ENCODE measurements around the gene ENTHD1.

DNA sequence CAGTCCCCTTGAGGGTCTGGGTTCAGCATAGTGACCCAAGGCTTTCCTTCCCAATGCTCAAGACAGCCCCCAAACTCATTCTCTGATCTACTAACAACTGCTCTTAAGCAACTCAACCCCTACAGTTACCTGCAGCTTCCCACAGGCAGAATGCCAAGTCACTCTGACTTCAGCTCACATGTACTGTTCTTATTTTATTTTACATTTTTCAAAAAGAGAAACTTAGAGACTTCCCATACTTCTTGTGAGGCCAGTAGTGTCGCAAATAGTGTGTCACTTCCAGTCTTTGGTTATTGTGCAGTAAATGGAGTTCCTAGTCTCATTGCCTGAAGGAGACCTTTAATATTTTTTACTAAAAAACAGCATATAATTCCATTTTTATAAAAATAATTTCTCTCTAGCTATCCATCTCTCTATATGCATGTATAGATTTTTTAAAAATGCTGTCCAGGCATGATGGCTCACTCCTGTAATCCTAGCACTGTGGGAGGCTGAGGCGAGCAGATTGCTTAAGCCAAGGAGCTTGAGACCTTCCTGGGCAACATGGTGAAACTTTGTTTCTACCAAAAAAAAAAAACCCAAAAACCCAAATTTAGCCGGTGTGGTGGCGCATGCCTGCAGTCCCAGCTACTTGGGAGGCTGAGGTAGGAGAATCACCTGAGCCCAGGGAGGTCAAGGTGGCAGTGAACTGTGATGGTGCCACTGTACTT is 41.8 kb downstream of the ENTHD1 start:
- TF ChIP-seq, protein P1, sequence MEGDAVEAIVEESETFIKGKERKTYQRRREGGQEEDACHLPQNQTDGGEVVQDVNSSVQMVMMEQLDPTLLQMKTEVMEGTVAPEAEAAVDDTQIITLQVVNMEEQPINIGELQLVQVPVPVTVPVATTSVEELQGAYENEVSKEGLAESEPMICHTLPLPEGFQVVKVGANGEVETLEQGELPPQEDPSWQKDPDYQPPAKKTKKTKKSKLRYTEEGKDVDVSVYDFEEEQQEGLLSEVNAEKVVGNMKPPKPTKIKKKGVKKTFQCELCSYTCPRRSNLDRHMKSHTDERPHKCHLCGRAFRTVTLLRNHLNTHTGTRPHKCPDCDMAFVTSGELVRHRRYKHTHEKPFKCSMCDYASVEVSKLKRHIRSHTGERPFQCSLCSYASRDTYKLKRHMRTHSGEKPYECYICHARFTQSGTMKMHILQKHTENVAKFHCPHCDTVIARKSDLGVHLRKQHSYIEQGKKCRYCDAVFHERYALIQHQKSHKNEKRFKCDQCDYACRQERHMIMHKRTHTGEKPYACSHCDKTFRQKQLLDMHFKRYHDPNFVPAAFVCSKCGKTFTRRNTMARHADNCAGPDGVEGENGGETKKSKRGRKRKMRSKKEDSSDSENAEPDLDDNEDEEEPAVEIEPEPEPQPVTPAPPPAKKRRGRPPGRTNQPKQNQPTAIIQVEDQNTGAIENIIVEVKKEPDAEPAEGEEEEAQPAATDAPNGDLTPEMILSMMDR (conservative IDR thresholded peaks at IDR 0.05), result no peak
- TF ChIP-seq ZFX (IDR thresholded peaks at IDR 0.05), result no peak

Data from C4-2B (cell line).